DOHH2 (cell line): ENCODE results near the gene MAGI3.

Experiments
- EZH2phosphoT487 ChIP-seq: fragments of 200-600 bp; sonication (generic); IDR thresholded peaks from 2 replicates; pipeline ENCODE4 v1.6.1; 2017; ENCODE audit warnings: borderline replicate concordance, mild to moderate bottlenecking, antibody characterized with exemption, low read length, moderate library complexity, mixed read lengths
- TF ChIP-seq, protein P1 (sequence below): fragments of 200-600 bp; sonication (generic); IDR thresholded peaks from one replicate; pipeline ENCODE4 v1.5.1; 2014; ENCODE audit warnings: antibody characterized with exemption, mild to moderate bottlenecking, low read depth, low read length; ENCODE audit not compliant: poor library complexity, severe bottlenecking

DNA sequence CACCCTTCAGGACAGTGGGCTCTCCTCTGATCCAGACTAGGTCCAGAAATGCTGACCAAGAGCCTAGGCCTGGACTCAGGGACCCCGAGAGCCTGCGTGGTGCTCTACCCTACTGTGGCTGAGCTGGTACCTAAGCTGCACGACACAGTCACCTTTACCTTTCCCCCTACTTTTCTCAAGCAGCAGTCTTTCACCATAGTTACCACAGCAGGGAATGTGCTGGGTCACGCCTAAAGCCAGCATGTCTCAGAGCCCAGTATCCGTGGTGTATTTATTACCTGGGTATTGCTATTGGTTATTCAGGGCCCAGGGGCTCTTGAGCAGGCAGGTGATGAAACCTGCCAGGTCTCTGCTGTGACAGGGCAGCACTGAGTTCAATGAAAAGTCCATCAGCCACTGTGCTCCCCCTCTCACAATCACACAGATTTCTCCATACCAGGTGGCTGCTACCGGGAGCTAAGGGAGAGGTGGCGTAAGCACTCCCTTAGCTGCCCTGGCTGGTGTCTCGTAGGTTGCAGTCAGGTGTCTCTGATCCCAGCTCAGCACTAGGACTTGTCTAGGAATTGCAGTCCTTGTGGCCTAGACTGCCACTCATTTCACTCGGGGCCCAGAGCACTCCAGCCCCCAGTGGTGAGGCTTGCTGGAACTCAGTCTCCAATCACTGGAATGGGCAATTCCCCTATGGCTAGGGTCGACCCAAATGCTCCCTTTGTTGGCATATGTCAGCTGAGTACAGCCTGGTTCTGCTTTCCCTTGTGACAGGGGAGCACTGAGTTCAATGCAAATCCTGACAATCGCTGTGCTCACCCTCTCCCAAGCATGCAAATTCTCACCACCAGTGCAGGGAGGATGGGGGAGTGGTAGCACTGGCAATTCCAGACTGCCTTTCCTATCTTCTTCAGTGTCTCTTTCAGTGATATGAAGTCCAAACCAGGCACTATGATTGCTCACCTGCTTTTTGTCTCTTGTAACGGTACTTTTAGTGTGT, 240.3 kb downstream of the MAGI3 start:
- TF ChIP-seq, protein P1, sequence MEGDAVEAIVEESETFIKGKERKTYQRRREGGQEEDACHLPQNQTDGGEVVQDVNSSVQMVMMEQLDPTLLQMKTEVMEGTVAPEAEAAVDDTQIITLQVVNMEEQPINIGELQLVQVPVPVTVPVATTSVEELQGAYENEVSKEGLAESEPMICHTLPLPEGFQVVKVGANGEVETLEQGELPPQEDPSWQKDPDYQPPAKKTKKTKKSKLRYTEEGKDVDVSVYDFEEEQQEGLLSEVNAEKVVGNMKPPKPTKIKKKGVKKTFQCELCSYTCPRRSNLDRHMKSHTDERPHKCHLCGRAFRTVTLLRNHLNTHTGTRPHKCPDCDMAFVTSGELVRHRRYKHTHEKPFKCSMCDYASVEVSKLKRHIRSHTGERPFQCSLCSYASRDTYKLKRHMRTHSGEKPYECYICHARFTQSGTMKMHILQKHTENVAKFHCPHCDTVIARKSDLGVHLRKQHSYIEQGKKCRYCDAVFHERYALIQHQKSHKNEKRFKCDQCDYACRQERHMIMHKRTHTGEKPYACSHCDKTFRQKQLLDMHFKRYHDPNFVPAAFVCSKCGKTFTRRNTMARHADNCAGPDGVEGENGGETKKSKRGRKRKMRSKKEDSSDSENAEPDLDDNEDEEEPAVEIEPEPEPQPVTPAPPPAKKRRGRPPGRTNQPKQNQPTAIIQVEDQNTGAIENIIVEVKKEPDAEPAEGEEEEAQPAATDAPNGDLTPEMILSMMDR, result no peak
- TF ChIP-seq EZH2phosphoT487, result no peak
